Measurements from ENCODE around the gene ISLR2.

Gene ISLR2

DNA sequence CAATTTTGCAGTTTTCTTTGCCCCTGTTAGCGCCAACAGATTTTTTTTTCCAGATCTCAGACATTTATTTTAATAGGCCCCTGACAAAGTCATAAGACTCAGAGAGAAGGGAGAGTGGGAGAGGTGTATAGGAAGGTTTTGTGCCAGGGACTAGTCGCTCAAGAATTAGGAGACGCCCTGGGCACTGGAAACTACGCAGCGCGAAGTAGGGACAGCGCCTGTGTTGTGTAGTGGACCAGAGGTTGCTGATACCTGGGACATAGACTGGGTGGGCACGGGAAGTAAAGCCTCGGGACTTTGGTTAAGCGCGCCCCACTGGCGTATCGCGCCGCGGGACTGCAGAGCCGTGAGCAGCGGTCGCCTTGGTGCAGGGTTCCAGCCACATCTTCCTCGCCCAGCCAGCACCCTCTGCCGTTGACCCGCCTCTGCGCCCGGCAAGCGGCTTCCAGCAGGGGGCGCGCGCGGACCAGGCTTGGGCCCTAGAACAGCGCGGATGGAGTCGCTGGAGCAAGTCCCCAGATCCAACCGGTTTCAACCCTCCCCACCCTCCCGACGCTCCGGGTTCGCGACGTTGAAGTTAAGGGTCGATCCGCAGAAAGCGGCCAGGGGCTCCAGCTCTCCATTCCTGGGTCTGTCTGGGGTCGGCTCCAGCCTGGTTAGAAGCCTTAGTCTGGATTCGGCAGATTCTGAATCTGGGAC, 3.0 kb upstream of the ISLR2 start:
- DNase-seq (ENCODE audit: extremely low read depth, low read depth), result peak; percentile 59
- TF ChIP-seq, protein P1, sequence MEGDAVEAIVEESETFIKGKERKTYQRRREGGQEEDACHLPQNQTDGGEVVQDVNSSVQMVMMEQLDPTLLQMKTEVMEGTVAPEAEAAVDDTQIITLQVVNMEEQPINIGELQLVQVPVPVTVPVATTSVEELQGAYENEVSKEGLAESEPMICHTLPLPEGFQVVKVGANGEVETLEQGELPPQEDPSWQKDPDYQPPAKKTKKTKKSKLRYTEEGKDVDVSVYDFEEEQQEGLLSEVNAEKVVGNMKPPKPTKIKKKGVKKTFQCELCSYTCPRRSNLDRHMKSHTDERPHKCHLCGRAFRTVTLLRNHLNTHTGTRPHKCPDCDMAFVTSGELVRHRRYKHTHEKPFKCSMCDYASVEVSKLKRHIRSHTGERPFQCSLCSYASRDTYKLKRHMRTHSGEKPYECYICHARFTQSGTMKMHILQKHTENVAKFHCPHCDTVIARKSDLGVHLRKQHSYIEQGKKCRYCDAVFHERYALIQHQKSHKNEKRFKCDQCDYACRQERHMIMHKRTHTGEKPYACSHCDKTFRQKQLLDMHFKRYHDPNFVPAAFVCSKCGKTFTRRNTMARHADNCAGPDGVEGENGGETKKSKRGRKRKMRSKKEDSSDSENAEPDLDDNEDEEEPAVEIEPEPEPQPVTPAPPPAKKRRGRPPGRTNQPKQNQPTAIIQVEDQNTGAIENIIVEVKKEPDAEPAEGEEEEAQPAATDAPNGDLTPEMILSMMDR (IDR thresholded peaks at IDR 0.05; ENCODE audit: low read depth, low read length), result peak; percentile 98

DNA sequence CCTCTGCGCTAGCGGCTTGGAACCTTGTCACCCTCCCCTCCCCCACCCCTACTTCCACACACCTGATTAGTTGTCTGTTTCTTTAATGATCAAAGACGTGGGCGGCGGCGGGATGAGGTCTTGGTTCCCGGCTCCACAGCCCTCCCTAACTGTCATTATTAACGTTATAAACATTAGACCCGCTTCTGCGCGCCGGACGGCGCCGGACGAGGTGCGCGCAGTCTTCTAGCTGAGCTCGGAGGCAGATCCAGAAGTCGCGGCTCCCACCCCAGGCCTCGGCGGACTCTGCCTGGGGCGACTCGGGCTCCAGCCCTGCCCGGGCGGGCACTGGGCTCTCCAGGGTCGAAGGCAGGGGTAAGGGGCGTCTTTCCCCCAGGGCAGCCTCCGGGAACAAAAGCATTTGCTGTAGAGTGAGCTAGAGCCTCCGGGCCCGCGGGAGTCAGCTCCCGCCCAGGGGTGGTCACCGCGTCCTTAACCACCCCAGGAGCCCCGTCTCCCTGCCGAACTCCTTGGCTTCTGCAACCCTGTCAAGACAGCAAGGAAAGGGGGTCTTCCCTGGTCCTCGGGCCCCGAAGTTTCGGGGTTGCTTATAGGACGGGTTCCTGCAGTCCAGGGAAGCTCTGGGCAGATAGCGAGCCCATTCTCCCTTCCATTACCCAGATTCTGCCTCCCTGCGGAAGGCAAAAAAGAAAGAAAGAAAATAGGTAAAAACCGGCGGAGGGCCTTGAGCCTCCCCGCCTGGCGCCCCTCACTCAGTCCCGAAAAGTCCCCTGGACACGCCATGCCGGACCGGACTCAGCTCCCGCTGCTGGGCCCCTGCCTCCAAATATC, 2.2 kb upstream of the ISLR2 start:
- TF ChIP-seq, protein P1 (IDR thresholded peaks at IDR 0.05; ENCODE audit: low read depth, low read length), result no peak
- no peak for DNase-seq (ENCODE audit: extremely low read depth, low read depth)

DNA sequence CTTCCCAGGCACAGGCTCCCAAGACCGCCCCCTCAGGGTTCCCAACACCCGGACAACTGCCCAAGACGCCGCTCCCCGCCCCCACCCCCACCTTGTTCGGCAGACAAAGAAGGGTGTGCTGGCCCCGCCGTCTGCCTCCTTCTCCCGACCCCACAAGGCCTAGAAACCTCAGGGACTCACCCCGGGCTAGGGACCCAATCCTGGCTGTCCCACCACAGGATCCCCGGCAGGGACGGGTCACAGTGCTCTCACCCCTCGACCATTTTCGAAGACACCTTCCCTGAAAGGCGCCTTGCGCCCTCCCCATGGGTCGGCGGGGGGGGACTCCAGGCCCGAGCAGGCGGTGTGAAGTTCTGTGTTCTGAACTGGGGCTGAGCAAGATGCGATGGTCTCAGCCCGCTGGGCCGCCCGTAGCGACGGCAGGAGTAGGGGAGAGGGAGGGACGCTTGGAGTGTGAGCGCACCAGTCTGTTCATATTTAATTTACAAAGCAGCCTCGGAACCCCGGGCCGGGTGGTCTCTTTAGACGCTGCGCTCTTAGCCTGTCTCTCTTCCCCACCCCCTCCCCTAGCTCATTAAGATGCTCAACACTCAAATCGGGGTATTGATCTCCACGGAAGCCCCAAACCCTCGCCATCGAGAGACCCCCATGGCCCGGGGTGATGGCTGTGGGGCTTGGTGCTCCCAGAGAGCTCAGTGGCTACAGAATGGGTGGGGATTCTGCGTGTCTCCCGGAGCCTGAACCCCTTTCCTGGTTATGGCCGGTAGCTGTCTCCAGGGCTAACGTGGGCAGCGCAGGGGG, 1.4 kb upstream of the ISLR2 start:
- TF ChIP-seq, protein P1 (IDR thresholded peaks at IDR 0.05; ENCODE audit: low read depth, low read length), result no peak
- no peak for DNase-seq (ENCODE audit: extremely low read depth, low read depth)

DNA sequence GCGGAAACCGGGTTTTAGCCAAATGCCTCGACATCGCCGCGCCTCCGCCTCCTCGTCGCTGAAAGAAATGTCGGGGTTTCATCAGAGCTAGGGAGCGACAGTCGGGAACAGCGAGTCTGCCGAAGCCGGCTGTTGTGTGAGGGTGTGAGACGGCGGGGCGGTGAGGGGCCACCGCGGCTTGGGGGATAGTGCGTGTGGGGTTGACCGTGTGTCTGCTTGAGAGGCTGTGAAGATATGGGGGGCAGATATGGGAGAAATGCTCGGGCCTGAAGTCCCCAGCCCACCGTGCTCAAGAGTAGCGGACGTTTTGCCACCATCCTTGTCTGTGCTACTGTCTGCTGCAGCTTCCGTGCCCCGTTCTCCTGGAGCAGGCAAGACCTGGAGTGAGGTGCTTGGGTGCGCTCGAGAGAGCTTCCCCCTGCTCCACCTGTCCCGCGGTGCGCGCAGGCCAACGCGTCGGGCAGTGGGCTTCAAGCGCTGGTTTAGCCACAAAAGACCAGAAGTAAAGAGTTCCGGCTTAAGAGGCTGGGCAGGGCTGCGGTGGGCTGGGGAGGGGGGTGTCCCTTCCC, 716 bp upstream of the ISLR2 start:
- TF ChIP-seq, protein P1 (IDR thresholded peaks at IDR 0.05; ENCODE audit: low read depth, low read length), result no peak
- DNase-seq (ENCODE audit: extremely low read depth, low read depth), result no peak

DNA sequence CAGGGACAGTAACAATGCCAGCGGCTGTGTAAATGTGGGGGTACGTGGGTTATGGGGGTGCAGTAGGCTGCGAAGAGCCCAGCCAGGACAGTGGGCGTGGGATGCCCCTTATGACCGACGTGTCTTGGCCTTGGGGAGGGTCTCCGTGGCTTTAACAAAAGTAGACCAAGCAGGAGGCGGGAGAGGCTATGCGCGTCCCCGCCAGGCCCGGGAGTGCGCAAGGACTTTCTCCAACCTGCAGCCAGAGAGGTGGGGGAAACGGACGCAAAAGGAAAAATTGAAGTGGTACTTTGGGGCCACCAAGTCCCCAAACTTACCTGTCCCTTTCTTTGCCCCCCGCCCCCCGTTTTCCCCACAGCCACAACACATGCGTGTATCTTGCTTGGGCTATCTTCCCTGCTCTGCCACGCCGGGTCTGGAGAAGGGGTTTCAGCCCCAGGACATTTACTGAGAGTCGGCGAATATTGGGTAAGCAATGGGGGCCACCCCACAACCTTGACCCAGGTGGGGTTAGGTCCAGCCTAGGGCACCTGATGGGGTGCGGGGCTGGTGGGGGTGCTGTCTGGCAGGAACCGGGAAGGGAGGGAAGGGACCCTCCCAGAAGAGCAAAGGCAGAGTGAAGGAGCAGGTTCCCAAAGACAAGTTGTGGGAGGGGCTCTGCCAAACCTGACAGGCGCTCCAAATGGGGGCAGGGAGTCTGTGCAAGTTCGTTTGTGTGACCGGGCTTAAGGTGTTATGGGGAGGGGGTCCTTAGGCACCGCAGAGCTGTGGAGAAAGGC, 652 bp downstream of the ISLR2 start:
- TF ChIP-seq, protein P1 (IDR thresholded peaks at IDR 0.05; ENCODE audit: low read depth, low read length), result no peak
- DNase-seq (ENCODE audit: extremely low read depth, low read depth), result no peak

DNA sequence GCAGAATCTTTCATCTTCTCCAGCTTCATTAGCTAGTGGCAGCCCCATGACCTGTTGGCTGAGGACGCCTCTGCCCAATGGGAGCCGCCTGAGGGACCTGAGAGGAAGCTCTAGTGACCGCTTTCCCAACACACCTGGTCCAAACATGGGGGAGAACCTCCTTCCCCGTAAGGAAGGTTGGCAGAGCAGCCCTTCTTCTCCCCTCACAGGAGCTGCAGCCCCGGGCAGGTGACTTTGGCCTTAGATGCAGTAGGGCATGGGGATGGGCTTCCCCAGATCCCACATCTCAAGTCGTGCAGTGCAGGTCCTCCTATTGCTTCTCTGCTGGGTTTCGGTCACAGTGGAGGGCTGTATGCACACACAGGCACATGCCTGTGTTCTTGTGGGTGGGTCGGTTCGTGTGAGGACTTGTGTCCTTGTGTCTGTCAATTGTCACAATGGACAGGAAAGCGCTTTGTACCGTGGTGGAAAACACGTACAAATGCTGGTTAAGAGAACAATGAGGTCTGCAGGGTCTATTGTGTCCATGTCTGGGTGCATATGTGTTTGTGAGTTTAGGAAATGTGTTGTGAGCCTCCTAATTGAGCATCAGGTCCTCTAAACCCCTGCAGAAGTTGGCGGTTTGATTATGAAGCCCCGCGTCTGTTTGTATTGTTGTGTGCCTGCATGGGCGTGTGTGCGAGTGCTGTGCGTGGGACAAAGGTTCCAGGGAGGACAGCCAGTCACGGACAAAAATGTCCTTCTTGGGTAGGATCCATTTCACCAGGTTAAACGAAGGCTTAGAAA, 1.4 kb downstream of the ISLR2 start:
- DNase-seq (ENCODE audit: extremely low read depth, low read depth), result no peak
- TF ChIP-seq, protein P1 (IDR thresholded peaks at IDR 0.05; ENCODE audit: low read depth, low read length), result no peak
